Lung (tissue), 12 donors: Measurements from ENCODE around the gene CNIH3. TPM values are rescaled to one million over a fixed set of nuclear protein-coding genes. Genes with fewer than 3 reads are reported as not detected.

Experiments used
- ATAC-seq: fragments of 200-7000 bp; cut with Tn5 transposase; one replicate; pipeline ENCODE4 v1.9.1; 2020; ENCODE audit warnings: moderate number of reproducible peaks; ENCODE audit not compliant: insufficient read depth, low FRiP score
- DNase-seq, 3 donors: peaks; one replicate each; pipeline ENCODE4 v3.0.0-alpha.2; 2013 to 2017
- H3K27ac ChIP-seq, 2 donors: one replicate each; pipeline ENCODE4 v1.5.1; 2013; ENCODE audit warnings: mild to moderate bottlenecking in 2 of 2, moderate library complexity in 2 of 2, control low read depth in 1 of 2, inconsistent platforms in 1 of 2, low read depth in 1 of 2, low read length in 1 of 2
- H3K27me3 ChIP-seq, 3 donors: one replicate each; pipeline ENCODE4 v1.5.1; 2013; ENCODE audit warnings: low read length in 2 of 3; ENCODE audit not compliant: control insufficient read depth in 3 of 3, insufficient read depth in 3 of 3
- H3K36me3 ChIP-seq, 4 donors: one replicate each; pipeline ENCODE4 v1.5.1; 2013; ENCODE audit warnings: low read length in 4 of 4, mild to moderate bottlenecking in 1 of 4, moderate library complexity in 1 of 4; ENCODE audit not compliant: control insufficient read depth in 4 of 4, insufficient read depth in 4 of 4
- H3K4me1 ChIP-seq, 5 donors: one replicate each; pipeline ENCODE4 v1.5.1; 2013; ENCODE audit warnings: low read length in 5 of 5, mild to moderate bottlenecking in 2 of 5, moderate library complexity in 1 of 5; ENCODE audit not compliant: control insufficient read depth in 5 of 5, insufficient read depth in 5 of 5
- H3K4me3 ChIP-seq: one replicate; pipeline ENCODE4 v1.5.1; 2013; ENCODE audit warnings: mild to moderate bottlenecking, control low read depth, moderate library complexity
- H3K9ac ChIP-seq, 2 donors: one replicate each; pipeline ENCODE4 v1.5.1; 2013; ENCODE audit warnings: low read length in 2 of 2, control low read depth in 1 of 2; ENCODE audit not compliant: insufficient read depth in 1 of 2
- H3K9me3 ChIP-seq, 4 donors: one replicate each; pipeline ENCODE4 v1.5.1; 2013; ENCODE audit warnings: low read length in 3 of 4, mild to moderate bottlenecking in 1 of 4, moderate library complexity in 1 of 4; ENCODE audit not compliant: control insufficient read depth in 4 of 4, insufficient read depth in 3 of 4
- WGBS, 2 donors: extraction: QIAGEN DNeasy Blood & Tissue Kit; methylation state at CpG; one replicate each; pipeline ENCODE4 v1.1.7; 2013; 5-methylcytosine and 5-hydroxymethylcytosine counted together
- polyA plus RNA-seq, 2 donors: library from polyadenylated mRNA; stranded (reverse); fragments of 200-250 nt; gene quantifications; one replicate each; pipeline ENCODE4 v1.2.1, GENCODE V29; 2013
- total RNA-seq, 2 donors: library from RNA; depleted of rRNA in 1 of 2; stranded (reverse); fragments of >200 nt in 1 of 2; gene quantifications; one replicate each; pipeline ENCODE4 v1.2.1, GENCODE V29; 2014 to 2021
- TF ChIP-seq, protein P1 (sequence below): IDR thresholded peaks from 2 replicates; pipeline ENCODE4 v1.5.1; 2012; ENCODE audit warnings: mild to moderate bottlenecking; ENCODE audit errors: control extremely low read depth, extremely low read depth
- donor health status: control.
- donor health status: control.
- donor health status: Bipolar disorder and iron deficiency.
- donor health status: healthy.
- donor health status: DM: yes; HTN: yes; CAD: no.

The CNIH3 gene
- total and polyA plus RNA-seq, 4 donors: 0.70 to 5.2 (median 2.9) TPM

DNA sequence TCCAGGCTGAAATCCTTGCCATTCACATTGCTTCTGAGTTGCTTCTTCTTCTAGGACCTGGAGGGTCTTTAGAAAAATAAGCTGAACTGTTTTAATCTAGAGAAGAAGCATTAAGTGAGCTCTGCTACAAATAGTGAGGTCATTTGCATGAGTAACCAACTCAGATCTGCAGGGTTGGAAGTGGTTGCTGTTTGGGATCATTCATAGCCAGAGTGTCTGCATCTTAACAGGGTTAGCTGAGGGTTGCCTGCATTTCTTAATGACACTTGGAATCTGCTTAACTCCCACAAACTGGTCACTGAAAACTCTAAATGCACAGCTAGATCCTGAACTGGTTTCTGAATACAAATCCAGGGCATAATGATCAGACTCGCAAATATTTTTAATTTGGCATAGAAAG, 9.9 kb downstream of the CNIH3 start:
- peaks cover 0 to 6% (median 0%) of the 10 kb centered on the region in 5 donors for H3K4me1 ChIP-seq
- no peak overlapping the region for H3K4me3 ChIP-seq
- H3K27me3 ChIP-seq: peaks cover 0 to 3% (median 1%) of the 10 kb centered on the region in 3 donors
- no peak for DNase-seq
- no peak overlapping the region for H3K27ac ChIP-seq
- peaks cover 0 to 6% (median 0%) of the 10 kb centered on the region in 4 donors for H3K9me3 ChIP-seq
- WGBS, 2 donors: 92 to 94% methylated on average over 1 of the region's 1 CpG
- H3K36me3 ChIP-seq: no peaks in the 10 kb centered on the region
- TF ChIP-seq, protein P1, sequence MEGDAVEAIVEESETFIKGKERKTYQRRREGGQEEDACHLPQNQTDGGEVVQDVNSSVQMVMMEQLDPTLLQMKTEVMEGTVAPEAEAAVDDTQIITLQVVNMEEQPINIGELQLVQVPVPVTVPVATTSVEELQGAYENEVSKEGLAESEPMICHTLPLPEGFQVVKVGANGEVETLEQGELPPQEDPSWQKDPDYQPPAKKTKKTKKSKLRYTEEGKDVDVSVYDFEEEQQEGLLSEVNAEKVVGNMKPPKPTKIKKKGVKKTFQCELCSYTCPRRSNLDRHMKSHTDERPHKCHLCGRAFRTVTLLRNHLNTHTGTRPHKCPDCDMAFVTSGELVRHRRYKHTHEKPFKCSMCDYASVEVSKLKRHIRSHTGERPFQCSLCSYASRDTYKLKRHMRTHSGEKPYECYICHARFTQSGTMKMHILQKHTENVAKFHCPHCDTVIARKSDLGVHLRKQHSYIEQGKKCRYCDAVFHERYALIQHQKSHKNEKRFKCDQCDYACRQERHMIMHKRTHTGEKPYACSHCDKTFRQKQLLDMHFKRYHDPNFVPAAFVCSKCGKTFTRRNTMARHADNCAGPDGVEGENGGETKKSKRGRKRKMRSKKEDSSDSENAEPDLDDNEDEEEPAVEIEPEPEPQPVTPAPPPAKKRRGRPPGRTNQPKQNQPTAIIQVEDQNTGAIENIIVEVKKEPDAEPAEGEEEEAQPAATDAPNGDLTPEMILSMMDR: no peak
- no peak for ATAC-seq
- no peak overlapping the region for H3K9ac ChIP-seq

DNA sequence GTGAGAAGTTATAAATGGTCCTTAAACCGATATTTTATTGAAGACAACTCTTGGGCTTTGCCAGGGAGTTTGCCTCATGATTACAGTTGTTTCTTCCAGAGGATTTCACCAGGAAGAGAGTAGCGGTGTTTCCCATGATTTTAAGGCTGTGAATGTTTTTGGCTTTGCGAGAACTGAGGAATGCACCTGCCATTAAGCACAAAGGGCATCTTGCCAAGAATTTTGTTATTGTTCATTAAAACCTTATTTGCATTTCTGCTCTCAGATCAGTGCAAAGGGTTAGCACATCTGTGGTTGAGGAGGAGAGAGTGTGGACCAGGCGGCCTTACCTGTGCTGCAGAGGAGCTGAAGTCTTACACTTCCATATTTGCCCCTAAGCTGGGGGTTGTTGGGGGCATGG, 13.8 kb downstream of the CNIH3 start:
- ATAC-seq (no peak), DNase-seq (no peak)
- WGBS, 2 donors: 69 to 91% methylated on average over 4 of the region's 4 CpGs
- H3K9ac ChIP-seq: no peak overlapping the region
- H3K36me3 ChIP-seq: no peaks in the 10 kb centered on the region
- no peak overlapping the region for H3K27ac ChIP-seq
- H3K4me1 ChIP-seq: peaks cover 0 to 16% (median 0%) of the 10 kb centered on the region in 5 donors
- no peaks in the 10 kb centered on the region for H3K9me3 ChIP-seq
- no peaks in the 10 kb centered on the region for H3K27me3 ChIP-seq
- H3K4me3 ChIP-seq: no peak overlapping the region
- TF ChIP-seq, protein P1: no peak

DNA sequence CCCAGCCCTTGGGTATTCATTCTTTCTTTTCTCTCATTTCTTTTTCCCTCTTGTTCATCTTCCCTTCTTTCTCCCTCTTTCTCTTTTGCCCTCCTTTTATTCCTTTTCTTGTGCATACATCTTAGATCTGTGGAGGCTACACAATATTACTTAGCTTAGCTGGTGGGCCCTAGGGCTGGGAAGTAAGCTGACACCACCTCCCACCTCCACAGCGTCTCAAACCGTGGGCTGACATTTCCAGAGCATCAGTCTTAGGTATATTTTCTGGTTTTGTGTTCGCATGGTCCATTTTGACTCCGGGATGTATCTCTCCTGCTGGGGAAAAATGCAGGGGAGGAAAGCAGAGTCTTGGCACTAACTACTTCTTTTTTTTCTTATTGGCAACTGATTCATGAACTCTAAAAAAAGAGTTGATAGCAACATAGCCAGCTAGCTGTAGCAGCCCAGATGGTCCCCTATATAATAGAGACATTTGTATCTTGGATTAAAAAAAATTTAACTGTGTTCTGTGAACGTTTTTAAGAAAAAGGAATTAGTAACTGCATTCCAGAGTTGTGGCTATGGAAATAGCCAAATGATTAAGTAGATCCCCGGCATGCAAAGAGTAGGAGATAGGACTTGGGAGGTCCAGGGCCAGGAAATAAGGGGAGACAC, 15.5 kb downstream of the CNIH3 start:
- no peaks in the 10 kb centered on the region for H3K9me3 ChIP-seq

More for the DNA sequence above, 15.5 kb downstream of the CNIH3 start:
- no peaks in the 10 kb centered on the region for H3K27me3 ChIP-seq
- H3K4me3 ChIP-seq: no peak overlapping the region
- WGBS, 2 donors: 73 to 85% methylated on average over 6 of the region's 6 CpGs
- no peaks in the 10 kb centered on the region for H3K36me3 ChIP-seq
- no peak overlapping the region for H3K9ac ChIP-seq
- no peak overlapping the region for H3K27ac ChIP-seq
- peaks cover 0 to 16% (median 0%) of the 10 kb centered on the region in 5 donors for H3K4me1 ChIP-seq
- ATAC-seq (no peak), DNase-seq (peak in 2 of 3 donors; percentile 46 to 50)
- TF ChIP-seq, protein P1: no peak
